GM12891 (cell line): Measurements from ENCODE around the gene FBXO46.

ENCODE experiments used
- POLR2A ChIP-seq: IDR thresholded peaks from 2 replicates; pipeline ENCODE4 v1.6.1; 2011; ENCODE audit warnings: low read depth, low read length, control low read depth
- POLR2AphosphoS5 ChIP-seq: IDR thresholded peaks from 2 replicates; pipeline ENCODE4 v1.6.1; 2011; ENCODE audit warnings: low read depth, low read length, control low read depth
- SPI1 ChIP-seq: IDR thresholded peaks from 2 replicates; pipeline ENCODE4 v1.6.1; 2011; ENCODE audit warnings: low read depth, low read length, control low read depth

DNA sequence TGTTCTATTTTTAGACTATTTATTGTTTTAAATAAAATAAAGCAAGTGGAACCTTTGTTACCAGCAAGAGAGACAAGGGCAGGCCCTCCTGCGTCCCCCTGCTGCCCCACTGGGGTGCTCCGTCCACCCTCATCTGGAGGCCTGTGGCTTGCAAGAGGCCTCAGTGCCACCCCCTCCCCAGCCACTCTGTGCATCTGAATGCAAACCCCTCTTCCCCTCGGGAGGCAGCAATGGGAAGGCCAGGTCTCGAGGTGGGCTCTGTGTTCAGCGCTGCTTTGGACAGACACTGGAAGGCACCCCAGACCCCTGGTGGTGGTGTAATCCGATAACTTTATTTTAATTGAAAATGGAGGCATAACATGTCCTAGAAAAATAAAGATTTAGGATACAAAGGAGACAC, 33.8 kb upstream of the FBXO46 start:
- TF ChIP-seq POLR2A (no peak), POLR2AphosphoS5 (no peak), SPI1 (no peak)
